SK-N-SH (cell line): ENCODE results near the gene CFAP100. TPM values are rescaled to one million over a fixed set of nuclear protein-coding genes. Genes with fewer than 3 reads are reported as not detected.

Source experiments
- CTCF ChIA-PET: fragments of 300-600, 350-600 bp; formaldehyde crosslinking; extraction: SDS; loops from one replicate; lab custom pipeline; 2021; lab: Yijun Ruan, JAX
- POLR2A ChIA-PET: fragments of 350-600 bp; sonication (Branson Sonifier 250); formaldehyde crosslinking; extraction: SDS; loops from one replicate; lab custom pipeline; 2020; ENCODE audit warnings: antibody characterized with exemption, inconsistent platforms; lab: Yijun Ruan, JAX
- DNase-seq: peaks from one replicate; pipeline ENCODE4 v3.0.0; 2012
- H2AFZ ChIP-seq: fragments of 200-600 bp; sonication (generic); 2 replicates; pipeline ENCODE4 v1.8.1; 2016; ENCODE audit warnings: antibody characterized with exemption, mild to moderate bottlenecking, low read depth
- H3F3A ChIP-seq: fragments of 200-600 bp; sonication (generic); replicated peaks from 2 replicates; pipeline ENCODE3; 2016; ENCODE audit warnings: antibody characterized with exemption, mild to moderate bottlenecking; ENCODE audit not compliant: insufficient read depth
- H3K27ac ChIP-seq, 2 experiments: fragments of 200-500 bp in 1 of 2; fragments of 200-600 bp in 1 of 2; sonication (Bioruptor generic) in 1 of 2; sonication (generic), shearing (Covaris generic) in 1 of 2; 2 replicates each; pipeline versions ENCODE4 v1.5.1 to v1.6.1; 2014 to 2016; ENCODE audit warnings: low read depth in 2 of 2, inconsistent platforms in 1 of 2, low read length in 1 of 2, mild to moderate bottlenecking in 1 of 2, mixed read lengths in 1 of 2
- H3K27me3 ChIP-seq: fragments of 200-600 bp; sonication (generic), shearing (Covaris generic); 2 replicates; pipeline ENCODE4 v1.6.1; 2016; ENCODE audit warnings: mixed run types; ENCODE audit not compliant: insufficient read depth
- H3K36me3 ChIP-seq, 2 experiments: fragments of 200-500 bp in 1 of 2; fragments of 200-600 bp in 1 of 2; sonication (Bioruptor generic) in 1 of 2; sonication (generic) in 1 of 2; replicated peaks in 1 of 2; 2 replicates each; pipeline versions ENCODE3 to v1.5.1; 2014 to 2016; ENCODE audit warnings: low read length in 1 of 2, mild to moderate bottlenecking in 1 of 2; ENCODE audit not compliant: insufficient read depth in 2 of 2, control insufficient read depth in 1 of 2
- H3K4me1 ChIP-seq, 2 experiments: fragments of 200-500 bp in 1 of 2; fragments of 200-600 bp in 1 of 2; sonication (Bioruptor generic) in 1 of 2; sonication (generic), shearing (Covaris generic) in 1 of 2; 2 replicates each; pipeline versions ENCODE4 v1.5.1 to v1.6.1; 2014 to 2016; ENCODE audit warnings: low read depth in 1 of 2, low read length in 1 of 2, mixed run types in 1 of 2; ENCODE audit not compliant: insufficient read depth in 2 of 2, control insufficient read depth in 1 of 2
- H3K4me2 ChIP-seq: fragments of 200-600 bp; sonication (generic), shearing (Covaris generic); 2 replicates; pipeline ENCODE4 v1.6.1; 2017; ENCODE audit warnings: mixed run types
- H3K4me3 ChIP-seq, 2 experiments: fragments of 200-500 bp in 1 of 2; fragments of 200-600 bp in 1 of 2; sonication (Bioruptor generic) in 1 of 2; sonication (generic), shearing (Covaris generic) in 1 of 2; 2 replicates each; pipeline versions ENCODE4 v1.5.1 to v1.8.1; 2014 to 2016; ENCODE audit warnings: low read depth in 2 of 2, inconsistent platforms in 1 of 2, low read length in 1 of 2, mild to moderate bottlenecking in 1 of 2, mixed read lengths in 1 of 2, moderate library complexity in 1 of 2
- H3K79me2 ChIP-seq: fragments of 200-600 bp; sonication (generic); 2 replicates; pipeline ENCODE4 v1.8.1; 2017; ENCODE audit warnings: mild to moderate bottlenecking; ENCODE audit not compliant: insufficient read depth
- H3K9ac ChIP-seq: fragments of 200-600 bp; sonication (generic); 2 replicates; pipeline ENCODE4 v1.6.1; 2017; ENCODE audit warnings: mixed run types
- H3K9me2 ChIP-seq: fragments of 200-600 bp; sonication (generic); 2 replicates; pipeline ENCODE4 v1.6.1; 2017; ENCODE audit warnings: mixed run types
- H3K9me3 ChIP-seq: fragments of 200-600 bp; sonication (generic); 2 replicates; pipeline ENCODE4 v1.6.1; 2017; ENCODE audit warnings: mixed run types, mild to moderate bottlenecking, moderate library complexity
- H4K20me1 ChIP-seq: fragments of 200-600 bp; sonication (generic); 2 replicates; pipeline ENCODE4 v1.6.1; 2017; ENCODE audit warnings: mild to moderate bottlenecking, mixed run types; ENCODE audit not compliant: insufficient read depth
- ELF1 ChIP-seq: IDR thresholded peaks from 2 replicates; pipeline ENCODE4 v1.4.0; 2012
- FOSL2 ChIP-seq: IDR thresholded peaks from 2 replicates; pipeline ENCODE4 v1.4.0; 2012; ENCODE audit warnings: low read depth, mild to moderate bottlenecking, moderate library complexity, borderline replicate concordance
- FOXM1 ChIP-seq: IDR thresholded peaks from 2 replicates; pipeline ENCODE4 v1.4.0; 2012; ENCODE audit warnings: low read depth, mild to moderate bottlenecking
- GATA2 ChIP-seq: sonication (generic); formaldehyde crosslinking; IDR thresholded peaks from 2 replicates; pipeline ENCODE4 v1.5.0; 2020; ENCODE audit warnings: mild to moderate bottlenecking, missing genetic modification reagents
- MAX ChIP-seq: IDR thresholded peaks from 2 replicates; pipeline ENCODE4 v1.4.0; 2012; ENCODE audit warnings: low read depth
- MEF2A ChIP-seq: IDR thresholded peaks from 2 replicates; pipeline ENCODE4 v1.4.0; 2012; ENCODE audit warnings: low read depth, borderline replicate concordance
- NFIC ChIP-seq: IDR thresholded peaks from 2 replicates; pipeline ENCODE4 v1.4.0; 2012; ENCODE audit warnings: borderline replicate concordance
- PBX3 ChIP-seq: IDR thresholded peaks from 2 replicates; pipeline ENCODE4; 2012
- RXRA ChIP-seq: IDR thresholded peaks from 2 replicates; pipeline ENCODE4 v1.4.0; 2012; ENCODE audit warnings: low read depth, mild to moderate bottlenecking, borderline replicate concordance
- TCF12 ChIP-seq: IDR thresholded peaks from 2 replicates; pipeline ENCODE4 v1.4.0; 2012
- TEAD4 ChIP-seq: IDR thresholded peaks from 2 replicates; pipeline ENCODE4 v1.4.0; 2012; ENCODE audit warnings: mild to moderate bottlenecking, borderline replicate concordance; ENCODE audit not compliant: insufficient read depth
- USF2 ChIP-seq: fragments of 150-350 bp; IDR thresholded peaks from 2 replicates; pipeline ENCODE4 v1.6.1; 2017; ENCODE audit warnings: antibody characterized with exemption, low read length, low read depth, borderline replicate concordance
- WGBS: methylation state at CpG from one replicate; pipeline ENCODE4 v1.1.6; 2017; ENCODE audit warnings: low lambda C conversion rate; 5-methylcytosine and 5-hydroxymethylcytosine counted together
- polyA plus RNA-seq, 3 experiments: library from polyadenylated mRNA; depleted of rRNA; stranded (reverse); fragments of >200 nt; gene quantifications; 2 replicates each; pipeline ENCODE4 v1.2.3, GENCODE V29; 2012
- TF ChIP-seq, protein P1 (sequence below): IDR thresholded peaks from 2 replicates; pipeline ENCODE4 v1.6.1; 2012; ENCODE audit warnings: mild to moderate bottlenecking, low read depth, low read length, moderate library complexity
- TF ChIP-seq, protein P2 (sequence below): IDR thresholded peaks from 2 replicates; pipeline ENCODE4 v1.4.0; 2012; ENCODE audit warnings: low read depth, borderline replicate concordance

CFAP100 gene
- polyA plus RNA-seq, 1 of the 3 experiments (the other 2 are of a cell fraction): not detected

DNA sequence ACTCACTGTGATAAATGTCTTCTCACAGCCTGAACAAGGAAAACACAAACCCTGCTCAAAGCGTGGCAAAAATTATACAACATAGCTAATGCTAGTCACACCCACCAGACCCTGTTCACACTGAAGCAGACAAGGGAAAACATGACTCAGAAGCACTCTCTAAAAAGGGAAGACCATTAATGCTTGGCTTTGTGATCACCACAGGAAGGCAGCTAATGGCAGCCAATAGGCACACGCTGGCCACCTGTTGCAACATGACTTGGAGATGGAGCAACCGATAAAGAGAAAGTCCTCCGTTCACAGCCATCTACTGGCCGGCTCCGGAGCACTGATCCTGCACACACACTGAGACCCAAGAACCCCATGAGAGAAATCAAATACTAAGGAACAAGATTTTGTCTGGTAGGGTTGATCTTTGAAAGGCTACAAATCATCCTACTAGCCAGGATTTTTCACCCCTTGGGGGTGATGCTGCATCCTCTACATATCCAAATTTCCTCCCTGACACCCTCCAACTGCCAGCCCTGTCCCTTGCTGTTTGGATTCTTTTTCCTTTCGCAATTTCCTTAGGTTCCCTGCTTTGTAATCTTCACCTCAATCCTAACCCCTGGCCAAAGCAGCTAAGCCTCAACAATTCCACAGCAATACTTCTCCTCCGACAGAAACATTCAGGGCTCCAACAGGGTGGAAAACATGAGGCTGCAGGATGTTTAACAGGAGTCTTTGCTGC lies 77.7 kb downstream of the CFAP100 start:
- H2AFZ ChIP-seq: no peak overlapping the region
- H3K4me3 ChIP-seq: peak overlapping the region; percentile 12 to 88; a peak in 3 of 4 replicates
- H3K36me3 ChIP-seq: peaks cover 23 to 48% of the 10 kb centered on the region in 2 experiments
- WGBS: 49% methylated on average over 8 of the region's 8 CpGs
- H3K79me2 ChIP-seq: peaks cover 74% of the 10 kb centered on the region
- H3K9me2 ChIP-seq: no peaks in the 10 kb centered on the region
- H3K27ac ChIP-seq: no peak overlapping the region; a peak in 1 of 4 replicates
- no peak for DNase-seq
- ChIA-PET POLR2A (interaction anchor here (0.6 to 1.2 kb wide), 2 partner anchors 10 to 133 kb away, joined by 3 read pairs; no protein-coding TSS in a partner anchor), CTCF (interaction anchor here (1.1 to 3.1 kb wide), 4 partner anchors 53 to 370 kb away, joined by 3 to 15 read pairs (median 4); no protein-coding TSS in a partner anchor)
- H3K4me2 ChIP-seq: peak overlapping the region; percentile 92
- H3K9ac ChIP-seq: no peak overlapping the region
- TF ChIP-seq MEF2A (no peak), MAX (peak; percentile 33; the same call in 1 of the 2 replicates), TCF12 (no peak), GATA2 (CRISPR knock-in tag) (no peak; the same call in 1 of the 2 replicates), FOSL2 (0 out of 2 replicates have a peak, but pooled peaks have one; percentile 8), NFIC (no peak), ELF1 (no peak)
- no peaks in the 10 kb centered on the region for H3K9me3 ChIP-seq
- peaks cover 51% of the 10 kb centered on the region for H4K20me1 ChIP-seq
- H3K4me1 ChIP-seq: peaks cover 20 to 36% of the 10 kb centered on the region in 2 experiments
- peaks cover 1% of the 10 kb centered on the region for H3F3A ChIP-seq
- no peaks in the 10 kb centered on the region for H3K27me3 ChIP-seq

- no peak for DNase-seq
- Histone ChIP-seq H3K4me2 (peak overlapping the region; percentile 92), H3K27ac (no peak overlapping the region), H3K4me3 (peak overlapping the region; percentile 12 to 88; a peak in 1 of 4 replicates), H4K20me1 (peaks cover 50% of the 10 kb centered on the region), H3K4me1 (peaks cover 20 to 36% of the 10 kb centered on the region in 2 experiments), H3K9ac (no peak overlapping the region), H3K79me2 (peaks cover 64% of the 10 kb centered on the region), H3F3A (peaks cover 6% of the 10 kb centered on the region), H3K27me3 (no peaks in the 10 kb centered on the region), H3K36me3 (peaks cover 23 to 37% of the 10 kb centered on the region in 2 experiments), H2AFZ (no peak overlapping the region), H3K9me3 (no peaks in the 10 kb centered on the region), H3K9me2 (no peaks in the 10 kb centered on the region)
- CTCF ChIA-PET: interaction anchor here (2.6 to 3.1 kb wide), 2 partner anchors 8 to 340 kb away, joined by 15 to 20 read pairs; no protein-coding TSS in a partner anchor
- WGBS: 93% methylated on average over 14 of the region's 14 CpGs
- POLR2A ChIA-PET: no interaction called here
- TF ChIP-seq, protein P1, sequence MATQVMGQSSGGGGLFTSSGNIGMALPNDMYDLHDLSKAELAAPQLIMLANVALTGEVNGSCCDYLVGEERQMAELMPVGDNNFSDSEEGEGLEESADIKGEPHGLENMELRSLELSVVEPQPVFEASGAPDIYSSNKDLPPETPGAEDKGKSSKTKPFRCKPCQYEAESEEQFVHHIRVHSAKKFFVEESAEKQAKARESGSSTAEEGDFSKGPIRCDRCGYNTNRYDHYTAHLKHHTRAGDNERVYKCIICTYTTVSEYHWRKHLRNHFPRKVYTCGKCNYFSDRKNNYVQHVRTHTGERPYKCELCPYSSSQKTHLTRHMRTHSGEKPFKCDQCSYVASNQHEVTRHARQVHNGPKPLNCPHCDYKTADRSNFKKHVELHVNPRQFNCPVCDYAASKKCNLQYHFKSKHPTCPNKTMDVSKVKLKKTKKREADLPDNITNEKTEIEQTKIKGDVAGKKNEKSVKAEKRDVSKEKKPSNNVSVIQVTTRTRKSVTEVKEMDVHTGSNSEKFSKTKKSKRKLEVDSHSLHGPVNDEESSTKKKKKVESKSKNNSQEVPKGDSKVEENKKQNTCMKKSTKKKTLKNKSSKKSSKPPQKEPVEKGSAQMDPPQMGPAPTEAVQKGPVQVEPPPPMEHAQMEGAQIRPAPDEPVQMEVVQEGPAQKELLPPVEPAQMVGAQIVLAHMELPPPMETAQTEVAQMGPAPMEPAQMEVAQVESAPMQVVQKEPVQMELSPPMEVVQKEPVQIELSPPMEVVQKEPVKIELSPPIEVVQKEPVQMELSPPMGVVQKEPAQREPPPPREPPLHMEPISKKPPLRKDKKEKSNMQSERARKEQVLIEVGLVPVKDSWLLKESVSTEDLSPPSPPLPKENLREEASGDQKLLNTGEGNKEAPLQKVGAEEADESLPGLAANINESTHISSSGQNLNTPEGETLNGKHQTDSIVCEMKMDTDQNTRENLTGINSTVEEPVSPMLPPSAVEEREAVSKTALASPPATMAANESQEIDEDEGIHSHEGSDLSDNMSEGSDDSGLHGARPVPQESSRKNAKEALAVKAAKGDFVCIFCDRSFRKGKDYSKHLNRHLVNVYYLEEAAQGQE: no peak
- TF ChIP-seq RXRA: no peak
- TF ChIP-seq, protein P2, sequence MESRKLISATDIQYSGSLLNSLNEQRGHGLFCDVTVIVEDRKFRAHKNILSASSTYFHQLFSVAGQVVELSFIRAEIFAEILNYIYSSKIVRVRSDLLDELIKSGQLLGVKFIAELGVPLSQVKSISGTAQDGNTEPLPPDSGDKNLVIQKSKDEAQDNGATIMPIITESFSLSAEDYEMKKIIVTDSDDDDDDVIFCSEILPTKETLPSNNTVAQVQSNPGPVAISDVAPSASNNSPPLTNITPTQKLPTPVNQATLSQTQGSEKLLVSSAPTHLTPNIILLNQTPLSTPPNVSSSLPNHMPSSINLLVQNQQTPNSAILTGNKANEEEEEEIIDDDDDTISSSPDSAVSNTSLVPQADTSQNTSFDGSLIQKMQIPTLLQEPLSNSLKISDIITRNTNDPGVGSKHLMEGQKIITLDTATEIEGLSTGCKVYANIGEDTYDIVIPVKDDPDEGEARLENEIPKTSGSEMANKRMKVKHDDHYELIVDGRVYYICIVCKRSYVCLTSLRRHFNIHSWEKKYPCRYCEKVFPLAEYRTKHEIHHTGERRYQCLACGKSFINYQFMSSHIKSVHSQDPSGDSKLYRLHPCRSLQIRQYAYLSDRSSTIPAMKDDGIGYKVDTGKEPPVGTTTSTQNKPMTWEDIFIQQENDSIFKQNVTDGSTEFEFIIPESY: no peak
- no peak for TF ChIP-seq PBX3
- no peak for TF ChIP-seq FOXM1
- TF ChIP-seq TEAD4: no peak
- TF ChIP-seq GATA2 (CRISPR knock-in tag): no peak
- no peak for TF ChIP-seq USF2
These were observed 78.8 kb downstream of the CFAP100 start for GRCh38 chr3:126473292-126474168.
